K562 (cell line): ENCODE results near the gene LCP2. TPM values are rescaled to one million over a fixed set of nuclear protein-coding genes. Genes with fewer than 3 reads are reported as not detected.

Source experiments
- ATAC-seq: fragments of 200-7000 bp; cut with Tn5 transposase; 3 replicates; pipeline ENCODE4 v1.9.1; 2020; ENCODE audit warnings: moderate library complexity
- BruUV-seq: library from RNA; stranded (reverse); fragments of 400-500 nt; replicated peaks from 2 replicates; lab custom pipeline; 2021; lab: Mats Ljungman, UMichigan
- CTCF ChIA-PET: fragments of 300-600 bp; formaldehyde crosslinking; extraction: SDS; loops from one replicate; lab custom pipeline; 2021; ENCODE audit warnings: low intra/inter-chr PET ratio; lab: Yijun Ruan, JAX
- POLR2A ChIA-PET: fragments of 300-600, 350-650 bp; sonication (Branson Sonifier 250); formaldehyde crosslinking; extraction: SDS; loops from one replicate; lab custom pipeline; 2021; ENCODE audit warnings: antibody characterized with exemption, inconsistent platforms; lab: Yijun Ruan, JAX
- DNase-seq, 4 experiments: peaks; one replicate each; pipeline versions ENCODE4 v3.0.0 to v3.0.0-alpha.2; 2011 to 2018; ENCODE audit warnings: low spot score in 3 of 4, mixed read lengths in 3 of 4; ENCODE audit errors: extremely low read depth in 1 of 4
- FAIRE-seq: peaks from 2 replicates; lab custom pipeline; 2011; peaks lifted over from hg19 to GRCh38; lab: Jason Lieb, UNC
- H2AFZ ChIP-seq: 2 replicates; pipeline ENCODE4 v1.6.0; 2011; ENCODE audit warnings: low read depth, low read length, control low read depth, inconsistent platforms
- H3K27ac ChIP-seq: fragments of 200-600 bp; 3 replicates; pipeline ENCODE4 v1.8.0; 2011; ENCODE audit warnings: low read depth, mild to moderate bottlenecking, control low read depth, inconsistent platforms, low read length, moderate library complexity, mixed read lengths; ENCODE audit errors: extremely low read depth
- H3K27me3 ChIP-seq, 2 experiments: fragments of 300-600 bp in 1 of 2; 2 replicates in 1 of 2; 3 replicates in 1 of 2; pipeline versions ENCODE4 v1.6.0 to v1.8.0; 2011; ENCODE audit warnings: inconsistent platforms in 2 of 2, low read length in 2 of 2, mild to moderate bottlenecking in 1 of 2, mixed read lengths in 1 of 2, moderate library complexity in 1 of 2; ENCODE audit not compliant: control insufficient read depth in 2 of 2, insufficient read depth in 2 of 2
- H3K36me3 ChIP-seq: fragments of 300-600 bp; 3 replicates; pipeline ENCODE4 v1.8.0; 2011; ENCODE audit warnings: mild to moderate bottlenecking, low read length, inconsistent platforms; ENCODE audit not compliant: control insufficient read depth, insufficient read depth
- H3K4me1 ChIP-seq, 2 experiments: fragments of 200-600 bp in 1 of 2; replicated peaks in 1 of 2; 2 replicates in 1 of 2; 3 replicates in 1 of 2; pipeline versions ENCODE4 v1.5.1 to v1.8.0; 2011; ENCODE audit warnings: inconsistent platforms in 2 of 2, low read length in 2 of 2, mild to moderate bottlenecking in 1 of 2, mixed read lengths in 1 of 2, moderate library complexity in 1 of 2; ENCODE audit not compliant: control insufficient read depth in 2 of 2, insufficient read depth in 2 of 2
- H3K4me2 ChIP-seq: 2 replicates; pipeline ENCODE4 v1.6.1; 2011; ENCODE audit warnings: low read length, control low read depth, inconsistent platforms, mixed read lengths; ENCODE audit not compliant: insufficient read depth
- H3K4me3 ChIP-seq: fragments of 200-600 bp; sonication (generic), shearing (Covaris generic); 2 replicates; pipeline ENCODE4 v1.5.1; 2016; ENCODE audit warnings: control low read depth, inconsistent platforms
- H3K79me2 ChIP-seq: fragments of 200-600 bp; 3 replicates; pipeline ENCODE4 v1.8.0; 2011; ENCODE audit warnings: low read length, inconsistent platforms; ENCODE audit not compliant: control insufficient read depth, insufficient read depth
- H3K9ac ChIP-seq, 2 experiments: 2 replicates each; pipeline versions ENCODE4 v1.6.0 to v1.6.1; 2011; ENCODE audit warnings: low read depth in 2 of 2, low read length in 2 of 2, control low read depth in 1 of 2, inconsistent platforms in 1 of 2, mild to moderate bottlenecking in 1 of 2, mixed read lengths in 1 of 2; ENCODE audit not compliant: insufficient read depth in 1 of 2
- H3K9me1 ChIP-seq: one replicate; pipeline ENCODE4 v1.6.0; 2011; ENCODE audit warnings: inconsistent platforms, mild to moderate bottlenecking, low read length, moderate library complexity; ENCODE audit not compliant: control insufficient read depth, insufficient read depth
- H3K9me3 ChIP-seq: replicated peaks from 2 replicates; pipeline ENCODE4 v1.5.1; 2011; ENCODE audit warnings: low read depth, low read length, inconsistent platforms; ENCODE audit not compliant: control insufficient read depth, insufficient read depth
- H4K20me1 ChIP-seq: replicated peaks from 2 replicates; pipeline ENCODE4 v1.6.1; 2011; ENCODE audit warnings: low read length, inconsistent platforms, mixed read lengths; ENCODE audit not compliant: control insufficient read depth, insufficient read depth
- ADNP ChIP-seq: fragments of 200-800 bp; sonication (Bioruptor generic); IDR thresholded peaks from 2 replicates; pipeline ENCODE4 v1.6.1; 2016; ENCODE audit warnings: missing genetic modification characterization, missing compliant biosample characterization
- BRCA1 ChIP-seq, 2 experiments: fragments of 450-650 bp in 1 of 2; sonication (generic) in 1 of 2; formaldehyde crosslinking in 1 of 2; IDR thresholded peaks; 2 replicates each; pipeline versions ENCODE4 v1.5.0 to v1.6.1; 2017 to 2020; ENCODE audit warnings: mild to moderate bottlenecking in 1 of 2, missing genetic modification reagents in 1 of 2
- FOSL1 ChIP-seq: fragments of 200-800 bp; sonication (Bioruptor generic); conservative IDR thresholded peaks from 2 replicates; pipeline ENCODE4 v1.6.1; 2016; ENCODE audit warnings: missing genetic modification characterization, missing compliant biosample characterization
- HDAC2 ChIP-seq: fragments of 450-650 bp; IDR thresholded peaks from 2 replicates; pipeline ENCODE4 v1.6.1; 2016; ENCODE audit warnings: mild to moderate bottlenecking
- HDAC6 ChIP-seq: IDR thresholded peaks from 2 replicates; pipeline ENCODE4 v1.6.1; 2012; ENCODE audit warnings: low read depth, mild to moderate bottlenecking, control low read depth, inconsistent platforms, low read length, moderate library complexity
- HEY1 ChIP-seq: fragments of 250-450 bp; sonication (Bioruptor Pico); IDR thresholded peaks from 2 replicates; pipeline ENCODE4 v1.5.0; 2020; ENCODE audit warnings: mild to moderate bottlenecking, moderate library complexity, borderline replicate concordance
- KDM2B ChIP-seq: fragments of 250-450 bp; sonication (Bioruptor Pico); IDR thresholded peaks from 2 replicates; pipeline ENCODE4 v1.8.0; 2021; ENCODE audit warnings: mild to moderate bottlenecking, moderate library complexity
- MBD2 ChIP-seq: sonication (generic); IDR thresholded peaks from 2 replicates; pipeline ENCODE4 v1.6.1; 2016; ENCODE audit warnings: low read depth, borderline replicate concordance
- MECOM ChIP-seq: fragments of 250-450 bp; sonication (Bioruptor Pico); IDR thresholded peaks from 2 replicates; pipeline ENCODE4 v1.8.0; 2022; ENCODE audit warnings: inconsistent platforms
- NCOA4 ChIP-seq: fragments of 450-650 bp; IDR thresholded peaks from 2 replicates; pipeline ENCODE4 v1.6.1; 2018; ENCODE audit warnings: mild to moderate bottlenecking; ENCODE audit not compliant: partially characterized antibody
- NFE2 ChIP-seq: IDR thresholded peaks from 2 replicates; pipeline ENCODE4 v1.6.1; 2014; ENCODE audit warnings: antibody characterized with exemption, low read depth
- POLR2H ChIP-seq: IDR thresholded peaks from 2 replicates; pipeline ENCODE4 v1.6.1; 2016; ENCODE audit warnings: missing genetic modification characterization, low read depth, mild to moderate bottlenecking, control low read depth, missing compliant biosample characterization, moderate library complexity
- PURB ChIP-seq: sonication (generic); formaldehyde crosslinking; IDR thresholded peaks from 2 replicates; pipeline ENCODE4 v1.9.0; 2021; ENCODE audit warnings: low read depth, mild to moderate bottlenecking, missing genetic modification reagents
- RB1 ChIP-seq: fragments of 450-650 bp; IDR thresholded peaks from 2 replicates; pipeline ENCODE4 v1.6.1; 2017; ENCODE audit warnings: low read depth, mild to moderate bottlenecking
- RBBP5 ChIP-seq: fragments of 200-600 bp; sonication (generic); IDR thresholded peaks from 2 replicates; pipeline ENCODE4 v1.6.1; 2012; ENCODE audit warnings: borderline replicate concordance, mild to moderate bottlenecking, low read length, control low read depth, inconsistent platforms; ENCODE audit not compliant: insufficient read depth, poor library complexity, severe bottlenecking
- SAP30 ChIP-seq: fragments of 200-600 bp; sonication (generic); IDR thresholded peaks from 2 replicates; pipeline ENCODE4 v1.6.1; 2012; ENCODE audit warnings: borderline replicate concordance, low read depth, mild to moderate bottlenecking, moderate library complexity, low read length, control low read depth, inconsistent platforms; ENCODE audit not compliant: insufficient read depth, poor library complexity, severe bottlenecking
- SMARCC2 ChIP-seq: fragments of 450-650 bp; IDR thresholded peaks from 2 replicates; pipeline ENCODE4 v1.6.1; 2017; ENCODE audit warnings: antibody characterized with exemption, moderate library complexity, mild to moderate bottlenecking, low read depth
- TCFL5 ChIP-seq: fragments of 250-450 bp; sonication (Bioruptor Pico); conservative IDR thresholded peaks from 2 replicates; pipeline ENCODE4 v1.6.1; 2021; ENCODE audit warnings: mild to moderate bottlenecking, moderate library complexity, matching md5 sums
- TFAP4 ChIP-seq: sonication (generic); formaldehyde crosslinking; IDR thresholded peaks from 2 replicates; pipeline ENCODE4 v1.8.0; 2022; ENCODE audit warnings: missing genetic modification reagents, mild to moderate bottlenecking, moderate library complexity, borderline replicate concordance
- ZNF133 ChIP-seq: fragments of 250-450 bp; sonication (Bioruptor Pico); IDR thresholded peaks from 2 replicates; pipeline ENCODE4 v1.4.0; 2020; ENCODE audit warnings: mild to moderate bottlenecking
- ZNF239 ChIP-seq: fragments of 250-450 bp; sonication (Bioruptor Pico); IDR thresholded peaks from 2 replicates; pipeline ENCODE4 v1.4.0; 2020; ENCODE audit warnings: mild to moderate bottlenecking
- ZNF436 ChIP-seq: fragments of 250-450, 450-650 bp; sonication (Bioruptor Pico); formaldehyde crosslinking; IDR thresholded peaks from 2 replicates; pipeline ENCODE4 v1.7.0; 2020; ENCODE audit warnings: mild to moderate bottlenecking
- ZNF551 ChIP-seq: fragments of 250-450 bp; sonication (Bioruptor Pico); IDR thresholded peaks from 2 replicates; pipeline ENCODE4 v1.5.0; 2021; ENCODE audit warnings: mild to moderate bottlenecking, moderate library complexity
- WGBS: fragments of 100-300 bp; shearing (Covaris generic); methylation state at CpG from one replicate; pipeline ENCODE4 v1.1.6; 2016; ENCODE audit warnings: low coverage, mixed read lengths; ENCODE audit not compliant: insufficient coverage; ENCODE audit errors: missing lambda C conversion rate; 5-methylcytosine and 5-hydroxymethylcytosine counted together
- in situ Hi-C: fragments of 300-500 bp; cut with MboI; formaldehyde crosslinking; loops from 4 replicates; pipeline ENCODE4 v1.15.0; 2018; ENCODE audit warnings: inconsistent platforms, mixed read lengths
- intact Hi-C: fragments of 100-400 bp; cut with micrococcal nuclease; formaldehyde crosslinking; loops from 2 replicates; pipeline ENCODE4 v1.14.2; 2022
- polyA plus RNA-seq, 8 experiments: library from polyadenylated mRNA; depleted of rRNA in 4 of 8; stranded (reverse) in 5 of 8; unstranded in 3 of 8; fragments of >200 nt; fragmentation: Nextera tagmentation in 2 of 8; fragmentation: Illumina TruSeq in 1 of 8; extraction: Ambion mirVana in 2 of 8; extraction: Trizol in 1 of 8; gene quantifications; 2 replicates each; pipeline versions ENCODE4 v1.2.1 to v1.2.3, GENCODE V29; 2011 to 2014; ENCODE audit warnings: inconsistent platforms in 1 of 8, missing spikeins in 1 of 8
- total RNA-seq, 7 experiments: library from RNA; depleted of rRNA in 6 of 7; stranded (reverse); fragments of >200 nt in 6 of 7; fragmentation: Illumina TruSeq in 2 of 7; extraction: Trizol in 2 of 7; gene quantifications; 2 replicates each; pipeline versions ENCODE4 v1.2.1 to v1.2.3, GENCODE V29; 2011 to 2021; ENCODE audit warnings: low replicate concordance in 1 of 7

The LCP2 gene
- total and polyA plus RNA-seq, 9 of the 15 experiments (the other 6 are each of a cell fraction or from before 2014, with no cell fraction given): 4.0 to 31.3 (median 14.6) TPM

- peaks cover 10 to 60% of the 10 kb centered on the region in 2 experiments for H3K4me1 ChIP-seq
- H4K20me1 ChIP-seq: no peaks in the 10 kb centered on the region
- intact Hi-C loops (no loop called here), in situ Hi-C loops (no loop called here)
- peak overlapping the region; percentile 50; the same call in 2 of the 3 replicates for H3K27ac ChIP-seq
- no peak overlapping the region; a peak in 1 of 4 replicates for H3K9ac ChIP-seq
- peaks cover 3% of the 10 kb centered on the region; the same call in 1 of the 3 replicates for H3K79me2 ChIP-seq
- BruUV-seq: no TSS peak
- 19% methylated on average over 16 of the region's 17 CpGs for WGBS
- no peak for FAIRE-seq
- H3K4me2 ChIP-seq: peak overlapping the region; percentile 28; the same call in 1 of the 2 replicates
- no peak overlapping the region for H3K4me3 ChIP-seq
- no peaks in the 10 kb centered on the region for H3K27me3 ChIP-seq
- ChIA-PET POLR2A (interaction anchor here (0.9 kb wide), 1 partner anchor 20 kb away, joined by 3 read pairs; no protein-coding TSS in a partner anchor), CTCF (no interaction called here)
- peak overlapping the region; percentile 65 for H2AFZ ChIP-seq
- no peaks in the 10 kb centered on the region for H3K36me3 ChIP-seq
- H3K9me1 ChIP-seq: no peaks in the 10 kb centered on the region
- peak; percentile 28 to 69 (median 44) for DNase-seq
- H3K9me3 ChIP-seq: no peaks in the 10 kb centered on the region
- ATAC-seq: peak; percentile 65
- TF ChIP-seq HDAC2 (no peak), SMARCC2 (no peak), TCFL5 (CRISPR knock-in tag) (no peak), ZNF133 (CRISPR knock-in tag) (no peak), HEY1 (CRISPR knock-in tag) (no peak), KDM2B (CRISPR knock-in tag) (no peak), PURB (CRISPR knock-in tag) (no peak), RBBP5 (no peak), ZNF436 (no peak), MBD2 (no peak), NCOA4 (no peak), FOSL1 (tag) (no peak; the same call in 1 of the 2 replicates), HDAC6 (no peak), BRCA1 (IDR thresholded peaks at IDR 0.05) (no peak), BRCA1 (CRISPR knock-in tag; IDR thresholded peaks at IDR 0.05) (0 out of 2 replicates have a peak, but pooled peaks have one; percentile 60), SAP30 (no peak), TFAP4 (CRISPR knock-in tag) (peak; percentile 38; the same call in 1 of the 2 replicates), MECOM (CRISPR knock-in tag) (no peak), ZNF239 (0 out of 2 replicates have a peak, but pooled peaks have one; percentile 12), NFE2 (no peak), ADNP (tag) (no peak), POLR2H (tag) (no peak), ZNF551 (CRISPR knock-in tag) (no peak), RB1 (no peak)
These were observed 5.3 kb upstream of the LCP2 start for GRCh38 chr5:170302653-170303501.
